ENCODE data around the gene KRTAP4-11.
"Not testable (repeated sequence)": the region's sequence is repeated elsewhere in the genome, so short reads cannot be mapped to it uniquely, and the experiment has no call there.

KRTAP4-11 gene

DNA sequence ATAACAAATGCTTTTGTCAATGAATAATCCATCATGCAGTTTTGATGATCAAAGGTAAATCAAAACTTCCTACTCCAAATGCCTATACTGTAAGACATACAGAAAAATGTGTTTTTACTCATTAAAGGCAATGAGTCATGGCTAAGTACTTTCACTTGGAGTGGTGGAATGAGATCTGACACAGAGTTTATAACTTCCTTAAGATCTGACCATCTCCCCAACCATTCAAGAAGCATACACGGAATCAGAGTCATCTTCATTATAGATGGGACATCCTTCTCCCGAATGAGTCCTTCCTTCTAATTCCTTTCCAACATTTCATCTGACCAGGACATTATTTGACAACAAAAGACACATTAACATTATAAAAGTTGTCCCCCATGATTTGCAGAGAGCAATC lies 34.7 kb downstream of the KRTAP4-11 start:
- not testable (repeated sequence) for DNase-seq

- DNase-seq, result no peak
Observed at GRCh38 chr17:41082626-41083025, 35.5 kb downstream of the KRTAP4-11 start.

DNA sequence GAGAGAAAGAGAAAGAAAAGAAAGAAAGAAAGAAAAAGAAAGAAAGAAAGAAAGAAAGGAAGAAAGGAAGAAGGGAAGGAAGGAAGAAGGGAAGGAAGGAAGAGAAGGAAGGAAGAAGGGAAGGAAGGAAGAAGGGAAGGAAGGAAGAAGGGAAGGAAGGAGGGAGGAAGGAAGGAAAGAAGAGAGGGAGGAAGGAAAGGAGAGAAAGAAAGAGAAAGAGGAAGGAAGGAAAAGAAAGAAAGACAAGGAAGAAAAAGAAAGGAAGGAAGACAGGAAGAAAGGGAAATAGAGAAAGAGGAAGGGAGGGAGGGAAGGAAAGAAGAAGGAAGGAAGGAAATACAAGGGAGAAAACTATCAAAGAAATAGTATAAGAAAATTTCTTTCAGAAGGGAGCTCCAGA lies 41.4 kb downstream of the KRTAP4-11 start:
- no peak for DNase-seq

GRCh38 chr17:41073676-41074075 lies 44.5 kb downstream of the KRTAP4-11 start:
- peak; percentile 19 to 61 for DNase-seq

- no peak for DNase-seq
Observed at GRCh38 chr17:41071606-41072360, 46.4 kb downstream of the KRTAP4-11 start.

GRCh38 chr17:41069031-41069430 lies 49.1 kb downstream of the KRTAP4-11 start:
- no peak for DNase-seq

GRCh38 chr17:41067281-41067680 lies 50.9 kb downstream of the KRTAP4-11 start:
- no peak for DNase-seq

All from NCI-H526 (cell line).